IPS DF 6.9 (cell line): Measurements from ENCODE around the gene IFNGR2.
"Not testable (repeated sequence)": the region's sequence is repeated elsewhere in the genome, so short reads cannot be mapped to it uniquely, and the experiment has no call there.

Experiments used
- DNase-seq: peaks from one replicate; pipeline ENCODE4 v3.0.0-alpha.2; 2013; ENCODE audit warnings: low read depth, low spot score
- H3K27ac ChIP-seq: one replicate; pipeline ENCODE4 v1.5.1; 2013; ENCODE audit warnings: low read length, control low read depth
- H3K27me3 ChIP-seq: 2 replicates; pipeline ENCODE4 v1.6.1; 2013; ENCODE audit warnings: mild to moderate bottlenecking, low read length; ENCODE audit not compliant: control insufficient read depth, insufficient read depth
- H3K36me3 ChIP-seq: 2 replicates; pipeline ENCODE4 v1.6.1; 2013; ENCODE audit warnings: low read length; ENCODE audit not compliant: control insufficient read depth, insufficient read depth
- H3K4me1 ChIP-seq: 2 replicates; pipeline ENCODE4 v1.6.1; 2013; ENCODE audit warnings: low read length; ENCODE audit not compliant: control insufficient read depth, insufficient read depth
- H3K4me3 ChIP-seq: 2 replicates; pipeline ENCODE4 v1.5.1; 2013; ENCODE audit warnings: mild to moderate bottlenecking, low read length
- H3K9me3 ChIP-seq: 2 replicates; pipeline ENCODE4 v1.6.1; 2013; ENCODE audit warnings: low read length, inconsistent platforms; ENCODE audit not compliant: control insufficient read depth, insufficient read depth
- WGBS: extraction: QIAGEN DNeasy Blood & Tissue Kit; methylation state at CpG from one replicate; pipeline ENCODE4 v1.1.7; 2013; ENCODE audit warnings: mixed read lengths, missing lambda C conversion rate; ENCODE audit not compliant: insufficient read length, insufficient coverage; 5-methylcytosine and 5-hydroxymethylcytosine counted together

Gene IFNGR2

DNA sequence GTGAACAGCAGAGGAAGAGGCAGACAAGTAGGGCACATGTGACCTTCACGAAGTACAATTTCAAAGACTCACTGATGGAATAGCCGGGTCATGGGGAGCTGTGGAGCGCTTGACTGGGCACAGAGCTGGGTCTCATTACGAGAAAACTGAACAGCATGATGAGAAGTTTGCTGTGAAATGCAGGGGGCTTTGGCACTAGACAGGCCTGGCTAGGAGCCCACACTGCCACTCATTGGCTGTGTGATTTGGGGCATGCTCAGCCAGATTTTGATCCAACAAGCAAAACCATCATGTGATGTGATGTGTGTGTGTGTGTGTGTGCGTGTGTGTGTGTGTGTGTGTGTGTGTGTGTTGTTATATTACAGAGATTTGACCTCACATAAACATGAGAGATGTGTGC is 4.9 kb upstream of the IFNGR2 start:
- no peaks in the 10 kb centered on the region for H3K9me3 ChIP-seq
- H3K27me3 ChIP-seq, result no peaks in the 10 kb centered on the region
- H3K4me1 ChIP-seq, result no peaks in the 10 kb centered on the region; the same call in 1 of the 2 replicates
- no peak overlapping the region for H3K27ac ChIP-seq
- no peak for DNase-seq
- H3K36me3 ChIP-seq, result no peaks in the 10 kb centered on the region
- no peak overlapping the region for H3K4me3 ChIP-seq
- no CpG with 5 or more reads among the region's 5 CpGs for WGBS

DNA sequence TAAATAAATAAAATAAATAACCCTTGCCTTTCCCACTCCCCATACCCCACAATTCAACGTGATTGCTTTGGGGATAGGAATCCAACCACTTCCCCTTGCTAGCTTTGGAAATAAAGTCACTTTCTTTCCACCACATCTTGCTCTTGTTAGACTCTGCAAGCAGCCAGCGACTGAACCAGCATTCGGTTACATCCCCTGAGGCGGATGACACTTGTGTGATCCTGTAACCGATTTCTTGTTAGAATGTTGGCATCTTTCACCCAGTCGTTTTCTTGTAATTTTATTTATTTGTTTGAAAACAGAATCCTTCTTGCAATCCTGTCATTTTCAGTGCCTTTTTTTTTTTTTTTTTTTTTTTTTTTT is 1.6 kb upstream of the IFNGR2 start:
- H3K4me1 ChIP-seq, result no peaks in the 10 kb centered on the region; the same call in none of the 2 replicates
- no peak for DNase-seq
- no CpG with 5 or more reads among the region's 6 CpGs for WGBS
- H3K27me3 ChIP-seq, result no peaks in the 10 kb centered on the region
- no peak overlapping the region for H3K27ac ChIP-seq
- no peaks in the 10 kb centered on the region for H3K36me3 ChIP-seq
- H3K4me3 ChIP-seq, result no peak overlapping the region
- H3K9me3 ChIP-seq, result no peaks in the 10 kb centered on the region

DNA sequence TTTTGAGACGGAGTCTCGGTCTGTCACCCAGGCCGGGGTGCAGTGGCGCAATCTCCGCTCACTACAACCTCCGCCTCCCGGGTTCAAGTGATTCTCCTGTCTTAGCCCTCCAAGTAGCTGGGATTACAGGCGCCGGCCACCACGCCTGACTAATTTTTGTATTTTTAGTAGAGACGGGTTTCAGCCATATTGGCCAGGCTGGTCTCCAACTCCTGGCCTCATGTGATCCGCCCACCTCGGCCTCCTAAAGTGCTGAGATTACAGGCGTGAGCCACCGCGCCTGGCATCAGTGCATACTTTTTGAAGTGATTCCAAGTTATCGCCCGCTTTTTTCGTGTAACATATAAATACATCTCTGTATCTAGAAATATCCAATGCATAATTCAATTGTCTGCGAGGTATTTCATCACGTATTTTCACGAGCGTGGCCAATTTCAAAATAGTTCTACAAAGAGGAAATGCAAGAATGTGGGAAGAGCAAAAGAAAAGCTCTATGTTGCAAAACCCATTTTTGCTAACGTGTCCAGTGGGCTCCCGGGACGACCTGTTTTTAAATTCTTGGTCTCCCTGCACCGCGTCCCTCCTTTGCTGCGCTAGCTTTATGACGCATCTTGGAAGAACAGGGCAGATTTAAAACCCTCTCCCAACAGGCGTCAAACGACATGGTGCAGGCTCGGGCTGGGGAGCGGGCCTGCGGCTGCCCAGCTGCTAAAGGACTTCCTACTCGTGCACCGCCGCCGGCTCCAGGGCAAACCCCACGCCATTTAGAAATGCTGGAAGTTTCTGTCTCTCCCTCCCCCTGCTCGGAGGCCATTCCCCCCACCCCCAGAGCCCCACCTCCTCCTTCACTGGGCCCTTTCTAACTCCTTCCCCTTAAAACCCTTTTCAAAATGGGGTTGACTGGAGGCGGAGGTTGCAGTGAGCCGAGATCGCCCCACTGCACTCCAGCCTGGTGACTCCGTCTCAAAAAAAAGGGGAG is 923 bp upstream of the IFNGR2 start:
- WGBS, result no CpG with 5 or more reads among the region's 45 CpGs
- Histone ChIP-seq H3K27ac (no peak overlapping the region), H3K36me3 (no peaks in the 10 kb centered on the region), H3K4me3 (peak overlapping the region; percentile 85; the same call in 1 of the 2 replicates), H3K9me3 (no peaks in the 10 kb centered on the region), H3K27me3 (no peaks in the 10 kb centered on the region), H3K4me1 (no peaks in the 10 kb centered on the region; the same call in none of the 2 replicates)
- no peak for DNase-seq

DNA sequence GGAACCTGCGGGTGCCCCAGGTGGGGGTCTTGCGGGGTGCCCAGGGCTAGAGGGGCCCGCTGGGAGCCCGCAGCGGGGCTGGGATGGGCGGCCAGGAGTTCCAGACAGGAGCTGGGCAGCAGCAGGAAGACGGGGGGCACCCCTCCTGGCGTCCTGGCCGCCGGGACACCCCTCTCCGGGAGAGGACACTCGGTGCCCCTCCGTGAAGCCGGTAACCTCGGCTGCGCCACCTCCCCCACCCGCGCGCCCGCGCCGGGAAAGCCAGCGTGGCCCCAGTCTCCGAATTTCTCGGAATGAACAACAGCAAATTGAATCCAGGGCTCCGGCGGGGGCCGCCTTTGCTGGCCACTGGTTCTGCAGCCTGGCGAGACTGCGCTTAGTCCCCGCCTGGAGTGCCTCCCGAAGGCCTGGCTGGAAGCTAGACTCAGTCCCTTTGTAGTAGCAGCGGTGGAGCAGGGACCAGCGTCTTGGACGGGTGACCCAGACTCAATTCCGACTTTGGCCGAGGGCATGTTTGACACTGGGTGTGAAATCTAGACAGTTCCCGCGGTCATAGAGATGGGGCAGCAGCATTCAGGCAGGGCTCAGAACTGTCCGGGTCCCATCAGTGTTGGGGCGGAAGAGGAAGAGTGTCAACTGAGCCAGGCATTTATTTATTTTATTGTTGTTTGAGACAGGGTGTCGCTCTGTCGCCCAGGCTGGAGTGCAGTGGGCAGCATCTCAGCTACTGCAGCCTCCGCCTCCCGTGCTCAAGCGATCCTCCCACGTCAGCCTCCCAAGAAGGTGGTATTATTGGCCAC is 773 bp downstream of the IFNGR2 start:
- Histone ChIP-seq H3K4me3 (peak overlapping the region; percentile 85), H3K36me3 (no peaks in the 10 kb centered on the region), H3K27me3 (no peaks in the 10 kb centered on the region), H3K27ac (no peak overlapping the region), H3K9me3 (no peaks in the 10 kb centered on the region), H3K4me1 (no peaks in the 10 kb centered on the region; the same call in none of the 2 replicates)
- no peak for DNase-seq
- WGBS, result no CpG with 5 or more reads among the region's 47 CpGs

DNA sequence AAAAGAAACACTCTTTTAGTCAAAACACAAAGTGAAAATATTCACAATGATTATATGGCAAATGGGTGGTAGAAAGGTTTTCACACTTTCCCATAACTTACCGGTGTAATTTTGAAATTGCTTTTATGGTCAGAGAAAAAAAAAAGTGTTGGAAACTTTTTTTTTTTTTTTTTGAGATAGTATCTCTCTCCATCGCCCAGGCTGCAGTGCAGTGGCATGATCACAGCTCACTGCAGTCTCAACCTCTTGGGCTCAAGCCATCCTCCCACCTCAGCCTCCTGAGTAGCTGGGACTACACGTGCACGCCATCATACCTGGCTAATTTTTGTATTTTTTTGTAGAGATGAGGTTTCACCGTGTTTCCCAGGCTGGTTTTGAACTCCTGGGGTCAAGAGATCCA is 3.3 kb downstream of the IFNGR2 start:
- H3K36me3 ChIP-seq, result 0 out of 2 replicates have a peak, but pooled peaks cover 2% of the 10 kb centered on the region
- H3K4me1 ChIP-seq, result no peaks in the 10 kb centered on the region; the same call in none of the 2 replicates
- no peak overlapping the region for H3K4me3 ChIP-seq
- DNase-seq, result no peak
- no CpG with 5 or more reads among the region's 5 CpGs for WGBS
- no peaks in the 10 kb centered on the region for H3K9me3 ChIP-seq
- H3K27ac ChIP-seq, result no peak overlapping the region
- no peaks in the 10 kb centered on the region for H3K27me3 ChIP-seq

DNA sequence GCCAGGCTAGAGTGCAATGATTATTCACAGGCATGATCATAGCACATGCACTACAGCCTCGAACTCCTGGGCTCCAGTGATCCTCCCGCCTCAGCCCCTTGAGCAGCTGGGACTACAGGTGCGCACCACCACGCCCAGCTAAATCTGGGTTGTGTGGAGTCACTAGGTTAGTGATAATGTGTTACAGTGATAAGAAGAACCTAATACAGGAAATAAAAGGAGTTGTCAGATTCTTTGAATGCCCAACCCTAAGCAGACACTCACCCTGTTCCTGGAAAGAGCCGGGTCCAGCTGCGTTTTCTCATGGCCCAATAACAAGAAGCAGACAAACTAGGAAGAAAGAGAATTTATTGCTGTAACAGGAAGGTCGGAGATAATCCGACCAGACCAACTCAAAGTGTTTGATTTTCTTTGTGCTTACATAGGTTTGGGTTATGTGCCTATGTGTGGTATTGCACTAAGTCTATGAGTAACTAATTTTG is 8.8 kb downstream of the IFNGR2 start:
- Histone ChIP-seq H3K9me3 (no peaks in the 10 kb centered on the region), H3K27ac (no peak overlapping the region), H3K4me1 (peaks cover 3% of the 10 kb centered on the region; the same call in 1 of the 2 replicates), H3K27me3 (no peaks in the 10 kb centered on the region), H3K4me3 (no peak overlapping the region), H3K36me3 (0 out of 2 replicates have a peak, but pooled peaks cover 2% of the 10 kb centered on the region)
- no CpG with 5 or more reads among the region's 8 CpGs for WGBS
- DNase-seq, result no peak

DNA sequence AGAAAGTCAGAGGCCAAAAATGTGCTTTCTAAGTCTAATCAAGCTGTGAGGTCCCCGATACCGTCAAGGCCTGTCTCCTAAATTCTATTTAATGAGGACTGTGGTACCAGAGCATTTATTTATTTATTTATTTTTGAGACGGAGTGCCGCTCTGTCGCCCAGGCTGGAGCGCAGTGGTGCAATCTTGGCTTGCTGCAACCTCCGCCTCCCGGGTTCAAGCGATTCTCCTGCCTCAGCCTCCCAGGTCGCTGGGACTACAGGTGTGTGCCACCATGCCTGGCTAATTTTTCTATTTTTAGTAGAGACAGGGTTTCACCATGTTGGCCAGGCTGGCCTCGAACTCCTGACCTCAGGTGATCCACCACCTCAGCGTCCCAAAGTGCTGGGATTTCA is 9.2 kb downstream of the IFNGR2 start:
- not testable (repeated sequence) for H3K27ac ChIP-seq, H3K27me3 ChIP-seq, H3K36me3 ChIP-seq, DNase-seq, H3K9me3 ChIP-seq, H3K4me1 ChIP-seq, H3K4me3 ChIP-seq
- no CpG with 5 or more reads among the region's 12 CpGs for WGBS

DNA sequence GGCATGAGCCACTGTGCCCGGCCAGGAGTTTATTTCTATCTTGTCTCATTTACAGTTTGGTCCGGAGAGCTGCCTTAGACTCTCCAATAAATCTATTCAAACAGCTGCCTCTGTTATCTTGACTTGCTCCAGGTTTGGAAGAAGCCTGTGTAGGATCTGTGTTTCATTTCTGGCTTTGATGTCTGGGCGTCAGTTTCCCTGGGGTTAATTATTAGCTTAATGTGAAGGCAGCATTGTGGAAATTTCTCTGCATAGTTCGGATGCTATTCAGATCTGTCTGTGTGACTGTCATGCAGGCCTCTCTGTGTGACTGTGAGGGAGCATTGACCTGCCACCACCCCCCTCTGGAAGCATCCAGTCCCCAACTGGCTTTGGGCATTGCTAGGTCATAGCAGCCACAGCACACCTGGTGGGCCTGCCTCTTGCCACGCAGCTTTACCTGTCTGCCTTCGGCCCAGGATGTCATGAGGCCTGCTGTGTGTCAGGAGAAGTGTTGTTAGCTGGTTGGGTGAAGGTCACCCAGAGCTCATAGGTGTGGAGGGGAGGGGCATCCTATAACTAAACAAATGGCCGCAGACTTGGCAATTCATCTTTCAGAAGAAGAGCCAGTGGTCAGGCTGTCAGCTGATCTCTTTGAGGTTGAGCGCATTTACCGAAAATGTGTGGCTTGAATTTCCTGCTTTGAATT is 9.8 kb downstream of the IFNGR2 start:
- Histone ChIP-seq H3K27me3 (no peaks in the 10 kb centered on the region), H3K36me3 (0 out of 2 replicates have a peak, but pooled peaks cover 2% of the 10 kb centered on the region), H3K27ac (no peak overlapping the region), H3K4me1 (peaks cover 3% of the 10 kb centered on the region; the same call in 1 of the 2 replicates), H3K4me3 (no peak overlapping the region), H3K9me3 (no peaks in the 10 kb centered on the region)
- no peak for DNase-seq
- WGBS, result no CpG with 5 or more reads among the region's 9 CpGs

DNA sequence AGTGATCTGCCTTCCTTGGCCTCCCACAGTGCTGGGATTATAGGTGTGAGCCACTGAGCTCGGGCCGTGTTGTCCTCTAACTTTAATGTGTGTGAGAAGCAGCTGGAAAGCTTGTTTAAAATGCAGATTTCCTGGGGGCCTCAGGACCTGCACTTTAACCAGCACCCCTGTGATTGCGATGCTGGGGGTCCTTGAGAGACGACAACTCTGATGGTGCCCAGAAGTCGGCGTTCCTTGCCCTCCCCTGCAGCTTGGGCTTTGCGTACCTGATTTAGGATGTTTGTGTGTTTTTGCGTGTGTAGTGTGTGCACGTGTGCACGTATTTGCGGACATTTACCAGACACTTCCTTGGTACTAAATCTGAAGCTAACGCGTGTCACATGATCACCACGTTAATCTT is 10.9 kb downstream of the IFNGR2 start:
- H3K9me3 ChIP-seq, result no peaks in the 10 kb centered on the region

DNA sequence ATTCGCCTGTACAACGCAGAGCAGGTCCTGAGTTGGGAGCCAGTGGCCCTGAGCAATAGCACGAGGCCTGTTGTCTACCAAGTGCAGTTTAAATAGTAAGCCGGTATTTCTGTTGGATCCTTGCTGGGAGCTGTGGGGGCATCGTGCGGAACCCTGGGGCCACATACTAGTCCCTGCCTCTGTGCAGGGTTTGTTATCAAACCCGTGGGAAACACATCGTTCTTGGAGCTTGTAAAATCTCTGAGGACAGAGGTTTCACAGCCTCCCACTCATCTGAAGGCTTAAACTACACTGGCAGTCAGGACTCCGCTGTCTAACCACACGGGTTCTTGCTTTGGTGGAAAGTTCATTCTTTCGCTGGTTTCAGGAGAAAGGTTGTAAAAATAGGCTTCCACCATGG is 11.7 kb downstream of the IFNGR2 start:
- no peak overlapping the region for H3K4me3 ChIP-seq
- no peak for DNase-seq
- no CpG with 5 or more reads among the region's 11 CpGs for WGBS
- no peak overlapping the region for H3K27ac ChIP-seq
- H3K9me3 ChIP-seq, result no peaks in the 10 kb centered on the region
- H3K36me3 ChIP-seq, result 0 out of 2 replicates have a peak, but pooled peaks cover 2% of the 10 kb centered on the region
- H3K27me3 ChIP-seq, result no peaks in the 10 kb centered on the region
- H3K4me1 ChIP-seq, result peaks cover 3% of the 10 kb centered on the region; the same call in 1 of the 2 replicates

More for the DNA sequence above, 10.9 kb downstream of the IFNGR2 start:
- H3K27ac ChIP-seq, result no peak overlapping the region
- WGBS, result no CpG with 5 or more reads among the region's 14 CpGs
- no peak for DNase-seq
- H3K4me1 ChIP-seq, result peaks cover 3% of the 10 kb centered on the region; the same call in 1 of the 2 replicates
- H3K27me3 ChIP-seq, result no peaks in the 10 kb centered on the region
- H3K36me3 ChIP-seq, result 0 out of 2 replicates have a peak, but pooled peaks cover 2% of the 10 kb centered on the region
- no peak overlapping the region for H3K4me3 ChIP-seq
